WTC11 (cell line): ENCODE data around the gene PARD3B. TPM values are rescaled to one million over a fixed set of nuclear protein-coding genes. Genes with fewer than 3 reads are reported as not detected.

Source experiments
- ATAC-seq: fragments of 200-7000 bp; cut with Tn5 transposase; 2 replicates; pipeline ENCODE4 v1.10.0; 2021; ENCODE audit warnings: mild to moderate bottlenecking, moderate library complexity
- CTCF ChIA-PET: fragments of 300-600 bp; sonication (Branson Sonifier 250); formaldehyde crosslinking; loops from one replicate; lab custom pipeline; 2021; ENCODE audit warnings: antibody characterized with exemption; lab: Charles Lee
- POLR2A ChIA-PET: fragments of 350-600 bp; sonication (Branson Sonifier 250); formaldehyde crosslinking; loops from one replicate; lab custom pipeline; 2021; ENCODE audit warnings: antibody characterized with exemption; lab: Charles Lee
- DNase-seq: peaks from one replicate; pipeline ENCODE4 v3.0.0; 2021; ENCODE audit warnings: low spot score
- H3K27ac Mint-ChIP-seq: 2 replicates; pipeline ENCODE4 v1.8.0; 2021; ENCODE audit warnings: mixed read lengths
- H3K27me3 Mint-ChIP-seq: 2 replicates; pipeline ENCODE4 v1.8.0; 2021; ENCODE audit warnings: low read depth, mild to moderate bottlenecking, moderate library complexity, mixed read lengths
- H3K36me3 Mint-ChIP-seq: 2 replicates; pipeline ENCODE4 v1.8.0; 2021; ENCODE audit warnings: mixed read lengths
- H3K4me1 Mint-ChIP-seq: 2 replicates; pipeline ENCODE4 v1.8.0; 2022; ENCODE audit warnings: mixed read lengths
- H3K4me3 Mint-ChIP-seq: 2 replicates; pipeline ENCODE4 v1.8.0; 2021; ENCODE audit warnings: mild to moderate bottlenecking, moderate library complexity, mixed read lengths
- H3K9me3 Mint-ChIP-seq: 2 replicates; pipeline ENCODE4 v1.8.0; 2021; ENCODE audit warnings: mixed read lengths
- EMX1 ChIP-seq: fragments of 250-450 bp; sonication (Bioruptor Pico); IDR thresholded peaks from 2 replicates; pipeline ENCODE4 v1.8.0; 2021; ENCODE audit warnings: mild to moderate bottlenecking
- FOXK1 ChIP-seq: sonication (generic); formaldehyde crosslinking; IDR thresholded peaks from 2 replicates; pipeline ENCODE4 v1.8.0; 2022; ENCODE audit warnings: mild to moderate bottlenecking, moderate library complexity, missing genetic modification reagents
- GRHL2 ChIP-seq: fragments of 250-450 bp; sonication (Bioruptor Pico); IDR thresholded peaks from 2 replicates; pipeline ENCODE4 v1.8.0; 2022; ENCODE audit warnings: mild to moderate bottlenecking, moderate library complexity; ENCODE audit not compliant: insufficient replicate concordance, severe bottlenecking
- NFE2L1 ChIP-seq: sonication (generic); formaldehyde crosslinking; IDR thresholded peaks from 2 replicates; pipeline ENCODE4 v1.8.1; 2023; ENCODE audit warnings: missing genetic modification reagents
- PRRX2 ChIP-seq: fragments of 250-450 bp; sonication (Bioruptor Pico); IDR thresholded peaks from 2 replicates; pipeline ENCODE4 v1.8.0; 2021; ENCODE audit warnings: mild to moderate bottlenecking
- RELA ChIP-seq: sonication (generic); formaldehyde crosslinking; IDR thresholded peaks from 2 replicates; pipeline ENCODE4 v1.8.1; 2022; ENCODE audit warnings: missing genetic modification reagents, mild to moderate bottlenecking, borderline replicate concordance
- SMAD3 ChIP-seq: sonication (generic); formaldehyde crosslinking; IDR thresholded peaks from 2 replicates; pipeline ENCODE4 v1.8.0; 2022; ENCODE audit warnings: missing genetic modification reagents, mild to moderate bottlenecking, borderline replicate concordance
- SMAD4 ChIP-seq: sonication (generic); formaldehyde crosslinking; IDR thresholded peaks from 2 replicates; pipeline ENCODE4 v1.8.0; 2022; ENCODE audit warnings: mild to moderate bottlenecking, missing genetic modification reagents
- ZNF263 ChIP-seq: sonication (generic); formaldehyde crosslinking; IDR thresholded peaks from 2 replicates; pipeline ENCODE4 v1.8.1; 2022; ENCODE audit warnings: low read depth, mild to moderate bottlenecking, moderate library complexity, missing genetic modification reagents
- total RNA-seq: library from RNA; stranded (reverse); gene quantifications from 3 replicates; pipeline ENCODE4 v1.2.3, GENCODE V29; 2021
- TF ChIP-seq, protein P1 (sequence below): sonication (generic); formaldehyde crosslinking; IDR thresholded peaks from 2 replicates; pipeline ENCODE4 v1.8.0; 2022; ENCODE audit warnings: mild to moderate bottlenecking, missing genetic modification reagents
- TF ChIP-seq, protein P2 (sequence below): fragments of 250-450 bp; sonication (Bioruptor Pico); IDR thresholded peaks from 2 replicates; pipeline ENCODE4 v1.9.0; 2021; ENCODE audit warnings: mild to moderate bottlenecking
- TF ChIP-seq, protein P3 (sequence below): sonication (generic); formaldehyde crosslinking; IDR thresholded peaks from 2 replicates; pipeline ENCODE4 v1.8.1; 2022; ENCODE audit warnings: mild to moderate bottlenecking, moderate library complexity, missing genetic modification reagents
- TF ChIP-seq, protein P4 (sequence below): sonication (generic); formaldehyde crosslinking; IDR thresholded peaks from 2 replicates; pipeline ENCODE4 v1.8.1; 2023; ENCODE audit warnings: mild to moderate bottlenecking, missing genetic modification reagents
- TF ChIP-seq, protein P5 (sequence below): sonication (generic); formaldehyde crosslinking; IDR thresholded peaks from 2 replicates; pipeline ENCODE4 v1.8.0; 2022; ENCODE audit warnings: mild to moderate bottlenecking, missing genetic modification reagents
- TF ChIP-seq, protein P6 (sequence below): sonication (generic); formaldehyde crosslinking; IDR thresholded peaks from 2 replicates; pipeline ENCODE4 v1.8.1; 2023; ENCODE audit warnings: mild to moderate bottlenecking, missing genetic modification reagents, borderline replicate concordance
- TF ChIP-seq, protein P7 (sequence below): sonication (generic); formaldehyde crosslinking; IDR thresholded peaks from 2 replicates; pipeline ENCODE4 v1.8.0; 2022; ENCODE audit warnings: missing genetic modification reagents

Gene PARD3B
- total RNA-seq, 1 experiment from 2014 or later, result 5.6 TPM

DNA sequence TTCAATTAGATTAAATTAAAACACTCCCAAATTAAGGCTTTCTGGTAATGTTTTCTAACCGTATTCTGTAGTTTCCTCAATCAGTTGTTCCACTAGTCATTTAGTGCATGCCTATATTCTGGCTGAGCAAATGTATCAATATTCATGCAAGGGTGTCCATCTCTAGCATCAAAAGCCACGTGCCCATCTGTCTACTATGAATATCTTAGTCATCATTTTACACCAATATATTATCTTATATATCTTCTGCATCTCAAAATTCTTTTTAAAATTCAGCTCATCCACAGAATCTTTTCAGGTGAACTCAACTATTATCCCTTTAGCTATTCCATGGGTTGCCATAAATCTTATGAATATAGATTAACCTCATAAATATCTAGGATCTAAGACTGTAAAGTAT, 488.2 kb downstream of the PARD3B start:
- H3K9me3 Mint-ChIP-seq, result peaks cover 2% of the 10 kb centered on the region; the same call in 1 of the 2 replicates
- CTCF ChIA-PET, result no interaction called here
- no peak overlapping the region for H3K4me3 Mint-ChIP-seq
- no peak for ATAC-seq
- H3K36me3 Mint-ChIP-seq, result no peaks in the 10 kb centered on the region
- no peaks in the 10 kb centered on the region for H3K27me3 Mint-ChIP-seq
- POLR2A ChIA-PET, result no interaction called here
- no peak for DNase-seq
- no peak for TF ChIP-seq EMX1 (CRISPR knock-in tag)
- TF ChIP-seq, protein P1, sequence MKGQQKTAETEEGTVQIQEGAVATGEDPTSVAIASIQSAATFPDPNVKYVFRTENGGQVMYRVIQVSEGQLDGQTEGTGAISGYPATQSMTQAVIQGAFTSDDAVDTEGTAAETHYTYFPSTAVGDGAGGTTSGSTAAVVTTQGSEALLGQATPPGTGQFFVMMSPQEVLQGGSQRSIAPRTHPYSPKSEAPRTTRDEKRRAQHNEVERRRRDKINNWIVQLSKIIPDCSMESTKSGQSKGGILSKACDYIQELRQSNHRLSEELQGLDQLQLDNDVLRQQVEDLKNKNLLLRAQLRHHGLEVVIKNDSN (CRISPR knock-in tag), result no peak
- TF ChIP-seq, all 79 proteins: peak for 0
- no peak overlapping the region for H3K27ac Mint-ChIP-seq
- peaks cover 7% of the 10 kb centered on the region; the same call in 1 of the 2 replicates for H3K4me1 Mint-ChIP-seq

DNA sequence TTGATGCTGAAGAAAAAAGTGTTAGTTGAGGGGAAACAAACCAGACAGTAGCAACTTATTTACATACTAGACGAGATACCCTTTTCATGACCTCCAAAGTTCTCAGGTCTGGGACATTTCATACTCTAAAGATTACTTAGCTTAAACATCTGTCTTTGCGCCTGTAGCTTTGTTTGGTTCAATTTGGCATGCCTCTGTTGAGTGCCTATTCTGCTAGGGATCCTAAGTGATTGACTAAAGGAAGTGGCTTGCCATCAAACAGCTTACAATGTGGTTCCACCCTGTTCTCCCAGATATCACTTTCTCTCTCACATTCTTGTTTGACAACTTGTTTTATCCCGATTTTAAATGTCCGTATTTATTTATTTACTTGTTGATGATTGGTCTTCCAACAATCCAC, 488.8 kb downstream of the PARD3B start:
- ATAC-seq, result no peak
- ChIA-PET POLR2A (no interaction called here), CTCF (no interaction called here)
- no peak for TF ChIP-seq PRRX2 (CRISPR knock-in tag)
- TF ChIP-seq, protein P2, sequence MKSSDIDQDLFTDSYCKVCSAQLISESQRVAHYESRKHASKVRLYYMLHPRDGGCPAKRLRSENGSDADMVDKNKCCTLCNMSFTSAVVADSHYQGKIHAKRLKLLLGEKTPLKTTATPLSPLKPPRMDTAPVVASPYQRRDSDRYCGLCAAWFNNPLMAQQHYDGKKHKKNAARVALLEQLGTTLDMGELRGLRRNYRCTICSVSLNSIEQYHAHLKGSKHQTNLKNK (CRISPR knock-in tag), result no peak
- TF ChIP-seq, protein P3, sequence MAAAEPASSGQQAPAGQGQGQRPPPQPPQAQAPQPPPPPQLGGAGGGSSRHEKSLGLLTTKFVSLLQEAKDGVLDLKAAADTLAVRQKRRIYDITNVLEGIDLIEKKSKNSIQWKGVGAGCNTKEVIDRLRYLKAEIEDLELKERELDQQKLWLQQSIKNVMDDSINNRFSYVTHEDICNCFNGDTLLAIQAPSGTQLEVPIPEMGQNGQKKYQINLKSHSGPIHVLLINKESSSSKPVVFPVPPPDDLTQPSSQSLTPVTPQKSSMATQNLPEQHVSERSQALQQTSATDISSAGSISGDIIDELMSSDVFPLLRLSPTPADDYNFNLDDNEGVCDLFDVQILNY, result no peak
- TF ChIP-seq, protein P4, sequence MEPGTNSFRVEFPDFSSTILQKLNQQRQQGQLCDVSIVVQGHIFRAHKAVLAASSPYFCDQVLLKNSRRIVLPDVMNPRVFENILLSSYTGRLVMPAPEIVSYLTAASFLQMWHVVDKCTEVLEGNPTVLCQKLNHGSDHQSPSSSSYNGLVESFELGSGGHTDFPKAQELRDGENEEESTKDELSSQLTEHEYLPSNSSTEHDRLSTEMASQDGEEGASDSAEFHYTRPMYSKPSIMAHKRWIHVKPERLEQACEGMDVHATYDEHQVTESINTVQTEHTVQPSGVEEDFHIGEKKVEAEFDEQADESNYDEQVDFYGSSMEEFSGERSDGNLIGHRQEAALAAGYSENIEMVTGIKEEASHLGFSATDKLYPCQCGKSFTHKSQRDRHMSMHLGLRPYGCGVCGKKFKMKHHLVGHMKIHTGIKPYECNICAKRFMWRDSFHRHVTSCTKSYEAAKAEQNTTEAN (CRISPR knock-in tag), result no peak
- no peak for TF ChIP-seq NFE2L1 (CRISPR knock-in tag)
- TF ChIP-seq ZNF263 (CRISPR knock-in tag), result no peak
- no peak for TF ChIP-seq SMAD4
- TF ChIP-seq RELA (CRISPR knock-in tag), result no peak
- no peak for TF ChIP-seq GRHL2 (CRISPR knock-in tag)
- no peak for TF ChIP-seq FOXK1
- TF ChIP-seq, protein P5, sequence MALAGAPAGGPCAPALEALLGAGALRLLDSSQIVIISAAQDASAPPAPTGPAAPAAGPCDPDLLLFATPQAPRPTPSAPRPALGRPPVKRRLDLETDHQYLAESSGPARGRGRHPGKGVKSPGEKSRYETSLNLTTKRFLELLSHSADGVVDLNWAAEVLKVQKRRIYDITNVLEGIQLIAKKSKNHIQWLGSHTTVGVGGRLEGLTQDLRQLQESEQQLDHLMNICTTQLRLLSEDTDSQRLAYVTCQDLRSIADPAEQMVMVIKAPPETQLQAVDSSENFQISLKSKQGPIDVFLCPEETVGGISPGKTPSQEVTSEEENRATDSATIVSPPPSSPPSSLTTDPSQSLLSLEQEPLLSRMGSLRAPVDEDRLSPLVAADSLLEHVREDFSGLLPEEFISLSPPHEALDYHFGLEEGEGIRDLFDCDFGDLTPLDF (CRISPR knock-in tag), result no peak
- TF ChIP-seq, protein P6, sequence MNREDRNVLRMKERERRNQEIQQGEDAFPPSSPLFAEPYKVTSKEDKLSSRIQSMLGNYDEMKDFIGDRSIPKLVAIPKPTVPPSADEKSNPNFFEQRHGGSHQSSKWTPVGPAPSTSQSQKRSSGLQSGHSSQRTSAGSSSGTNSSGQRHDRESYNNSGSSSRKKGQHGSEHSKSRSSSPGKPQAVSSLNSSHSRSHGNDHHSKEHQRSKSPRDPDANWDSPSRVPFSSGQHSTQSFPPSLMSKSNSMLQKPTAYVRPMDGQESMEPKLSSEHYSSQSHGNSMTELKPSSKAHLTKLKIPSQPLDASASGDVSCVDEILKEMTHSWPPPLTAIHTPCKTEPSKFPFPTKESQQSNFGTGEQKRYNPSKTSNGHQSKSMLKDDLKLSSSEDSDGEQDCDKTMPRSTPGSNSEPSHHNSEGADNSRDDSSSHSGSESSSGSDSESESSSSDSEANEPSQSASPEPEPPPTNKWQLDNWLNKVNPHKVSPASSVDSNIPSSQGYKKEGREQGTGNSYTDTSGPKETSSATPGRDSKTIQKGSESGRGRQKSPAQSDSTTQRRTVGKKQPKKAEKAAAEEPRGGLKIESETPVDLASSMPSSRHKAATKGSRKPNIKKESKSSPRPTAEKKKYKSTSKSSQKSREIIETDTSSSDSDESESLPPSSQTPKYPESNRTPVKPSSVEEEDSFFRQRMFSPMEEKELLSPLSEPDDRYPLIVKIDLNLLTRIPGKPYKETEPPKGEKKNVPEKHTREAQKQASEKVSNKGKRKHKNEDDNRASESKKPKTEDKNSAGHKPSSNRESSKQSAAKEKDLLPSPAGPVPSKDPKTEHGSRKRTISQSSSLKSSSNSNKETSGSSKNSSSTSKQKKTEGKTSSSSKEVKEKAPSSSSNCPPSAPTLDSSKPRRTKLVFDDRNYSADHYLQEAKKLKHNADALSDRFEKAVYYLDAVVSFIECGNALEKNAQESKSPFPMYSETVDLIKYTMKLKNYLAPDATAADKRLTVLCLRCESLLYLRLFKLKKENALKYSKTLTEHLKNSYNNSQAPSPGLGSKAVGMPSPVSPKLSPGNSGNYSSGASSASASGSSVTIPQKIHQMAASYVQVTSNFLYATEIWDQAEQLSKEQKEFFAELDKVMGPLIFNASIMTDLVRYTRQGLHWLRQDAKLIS, result no peak
- H3K27me3 Mint-ChIP-seq, result no peaks in the 10 kb centered on the region
- no peak overlapping the region for H3K4me3 Mint-ChIP-seq
- no peaks in the 10 kb centered on the region for H3K9me3 Mint-ChIP-seq
- H3K4me1 Mint-ChIP-seq, result peaks cover 7% of the 10 kb centered on the region; the same call in 1 of the 2 replicates
- DNase-seq, result no peak
- no peak overlapping the region for H3K27ac Mint-ChIP-seq
- H3K36me3 Mint-ChIP-seq, result no peaks in the 10 kb centered on the region

DNA sequence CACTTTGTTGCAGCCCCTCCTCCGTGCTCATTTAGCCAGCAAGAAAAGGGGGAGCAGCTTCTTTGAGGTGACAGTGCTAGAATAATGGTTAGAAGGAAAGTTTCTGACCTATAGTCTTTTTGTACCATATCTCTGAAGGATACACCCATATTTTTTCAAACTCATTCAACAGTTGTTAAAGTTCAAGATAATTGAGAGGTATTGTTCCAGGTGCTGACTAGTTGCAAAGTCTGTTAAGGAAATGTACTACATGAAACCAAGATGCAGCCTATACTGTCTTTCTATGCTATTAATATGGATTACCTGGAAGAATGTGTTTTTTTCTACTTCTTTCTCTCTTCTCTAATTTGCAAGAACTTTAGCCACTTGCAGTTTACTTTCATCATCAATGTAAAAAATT, 495.0 kb downstream of the PARD3B start:
- ATAC-seq (no peak), DNase-seq (no peak)
- Mint-ChIP-seq H3K9me3 (peaks cover 3% of the 10 kb centered on the region), H3K27me3 (no peaks in the 10 kb centered on the region), H3K27ac (no peak overlapping the region), H3K36me3 (peaks cover 4% of the 10 kb centered on the region; the same call in 1 of the 2 replicates), H3K4me3 (no peak overlapping the region), H3K4me1 (peaks cover 10% of the 10 kb centered on the region)
- CTCF ChIA-PET, result no interaction called here
- POLR2A ChIA-PET, result interaction anchor here (0.6 kb wide), 1 partner anchor 699 kb away, joined by 3 read pairs; no protein-coding TSS in a partner anchor
- TF ChIP-seq, protein P7, sequence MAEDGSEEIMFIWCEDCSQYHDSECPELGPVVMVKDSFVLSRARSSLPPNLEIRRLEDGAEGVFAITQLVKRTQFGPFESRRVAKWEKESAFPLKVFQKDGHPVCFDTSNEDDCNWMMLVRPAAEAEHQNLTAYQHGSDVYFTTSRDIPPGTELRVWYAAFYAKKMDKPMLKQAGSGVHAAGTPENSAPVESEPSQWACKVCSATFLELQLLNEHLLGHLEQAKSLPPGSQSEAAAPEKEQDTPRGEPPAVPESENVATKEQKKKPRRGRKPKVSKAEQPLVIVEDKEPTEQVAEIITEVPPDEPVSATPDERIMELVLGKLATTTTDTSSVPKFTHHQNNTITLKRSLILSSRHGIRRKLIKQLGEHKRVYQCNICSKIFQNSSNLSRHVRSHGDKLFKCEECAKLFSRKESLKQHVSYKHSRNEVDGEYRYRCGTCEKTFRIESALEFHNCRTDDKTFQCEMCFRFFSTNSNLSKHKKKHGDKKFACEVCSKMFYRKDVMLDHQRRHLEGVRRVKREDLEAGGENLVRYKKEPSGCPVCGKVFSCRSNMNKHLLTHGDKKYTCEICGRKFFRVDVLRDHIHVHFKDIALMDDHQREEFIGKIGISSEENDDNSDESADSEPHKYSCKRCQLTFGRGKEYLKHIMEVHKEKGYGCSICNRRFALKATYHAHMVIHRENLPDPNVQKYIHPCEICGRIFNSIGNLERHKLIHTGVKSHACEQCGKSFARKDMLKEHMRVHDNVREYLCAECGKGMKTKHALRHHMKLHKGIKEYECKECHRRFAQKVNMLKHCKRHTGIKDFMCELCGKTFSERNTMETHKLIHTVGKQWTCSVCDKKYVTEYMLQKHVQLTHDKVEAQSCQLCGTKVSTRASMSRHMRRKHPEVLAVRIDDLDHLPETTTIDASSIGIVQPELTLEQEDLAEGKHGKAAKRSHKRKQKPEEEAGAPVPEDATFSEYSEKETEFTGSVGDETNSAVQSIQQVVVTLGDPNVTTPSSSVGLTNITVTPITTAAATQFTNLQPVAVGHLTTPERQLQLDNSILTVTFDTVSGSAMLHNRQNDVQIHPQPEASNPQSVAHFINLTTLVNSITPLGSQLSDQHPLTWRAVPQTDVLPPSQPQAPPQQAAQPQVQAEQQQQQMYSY, result no peak
- TF ChIP-seq SMAD3, result no peak
